PC-3 (cell line): ENCODE results near the gene PDE11A. TPM values are rescaled to one million over a fixed set of nuclear protein-coding genes. Genes with fewer than 3 reads are reported as not detected.

ENCODE experiments used
- ATAC-seq: fragments of 200-7000 bp; cut with Tn5 transposase; 2 replicates; pipeline ENCODE4 v1.9.1; 2020; ENCODE audit warnings: mild to moderate bottlenecking, moderate library complexity
- BruUV-seq: library from RNA; stranded (reverse); fragments of 400-500 nt; replicated peaks from 2 replicates; lab custom pipeline; 2021; lab: Mats Ljungman, UMichigan
- CTCF ChIA-PET: fragments of 300-600 bp; sonication (Branson Sonifier 250); formaldehyde crosslinking; loops from one replicate; lab custom pipeline; 2022; ENCODE audit warnings: antibody characterized with exemption; lab: Charles Lee
- POLR2A ChIA-PET: fragments of 300-600 bp; sonication (Branson Sonifier 250); formaldehyde crosslinking; loops from one replicate; lab custom pipeline; 2022; ENCODE audit warnings: antibody characterized with exemption; ENCODE audit not compliant: unreplicated experiment; lab: Charles Lee
- DNase-seq: peaks from one replicate; pipeline ENCODE4 v3.0.0-alpha.2; 2015
- H2AFZ ChIP-seq: fragments of 300-600 bp; sonication (generic); 2 replicates; pipeline ENCODE4 v1.6.0; 2016; ENCODE audit warnings: antibody characterized with exemption, low read length
- H3F3A ChIP-seq: fragments of 300-600 bp; sonication (generic); one replicate; pipeline ENCODE4 v1.6.0; 2017; ENCODE audit warnings: antibody characterized with exemption, low read length, control low read depth, mild to moderate bottlenecking; ENCODE audit not compliant: unreplicated experiment
- H3K27ac ChIP-seq: fragments of 300-600 bp; sonication (generic); 2 replicates; pipeline ENCODE4 v1.5.1; 2016; ENCODE audit warnings: mild to moderate bottlenecking, low read length
- H3K27me3 ChIP-seq: fragments of 300-600 bp; sonication (generic); 2 replicates; pipeline ENCODE4 v1.6.1; 2016; ENCODE audit warnings: low read length, mixed read lengths
- H3K36me3 ChIP-seq: fragments of 300-600 bp; sonication (generic); 2 replicates; pipeline ENCODE4 v1.6.1; 2016; ENCODE audit warnings: low read depth, mixed run types, low read length, mixed read lengths
- H3K4me1 ChIP-seq: fragments of 300-600 bp; sonication (generic); 2 replicates; pipeline ENCODE4 v1.5.1; 2016; ENCODE audit warnings: low read length; ENCODE audit not compliant: insufficient read depth
- H3K4me2 ChIP-seq: fragments of 300-600 bp; sonication (generic); 2 replicates; pipeline ENCODE4 v1.6.0; 2016; ENCODE audit warnings: low read length
- H3K4me3 ChIP-seq: fragments of 300-600 bp; sonication (generic); 2 replicates; pipeline ENCODE4 v1.5.1; 2016; ENCODE audit warnings: mild to moderate bottlenecking, low read length, mixed read lengths
- H3K79me2 ChIP-seq: fragments of 300-600 bp; sonication (generic); 2 replicates; pipeline ENCODE4 v1.6.1; 2017; ENCODE audit warnings: low read length, mixed read lengths
- H3K9ac ChIP-seq: fragments of 300-600 bp; sonication (generic); 2 replicates; pipeline ENCODE4 v1.6.0; 2016; ENCODE audit warnings: mild to moderate bottlenecking, low read length
- H3K9me2 ChIP-seq: fragments of 300-600 bp; sonication (generic); replicated peaks from 2 replicates; pipeline ENCODE4 v1.6.1; 2016; ENCODE audit warnings: mixed run types, low read length, mixed read lengths
- H3K9me3 ChIP-seq: fragments of 300-600 bp; sonication (generic); 2 replicates; pipeline ENCODE4 v1.6.1; 2016; ENCODE audit warnings: low read length, mixed read lengths
- H4K20me1 ChIP-seq: fragments of 300-600 bp; sonication (generic); 2 replicates; pipeline ENCODE4 v1.6.1; 2016; ENCODE audit warnings: low read length, mixed read lengths
- CTCF ChIP-seq: fragments of 300-600 bp; sonication (generic); conservative IDR thresholded peaks from 2 replicates; pipeline ENCODE4 v1.5.1; 2017; ENCODE audit warnings: antibody characterized with exemption, low read depth, mild to moderate bottlenecking, low read length
- EZH2 ChIP-seq: fragments of 300-600 bp; sonication (generic); IDR thresholded peaks from one replicate; pipeline ENCODE4 v1.6.1; 2017; ENCODE audit warnings: antibody characterized with exemption, mild to moderate bottlenecking, low read length; ENCODE audit not compliant: unreplicated experiment
- EZH2phosphoT487 ChIP-seq: fragments of 300-600 bp; sonication (generic); IDR thresholded peaks from 2 replicates; pipeline ENCODE4 v1.6.1; 2018; ENCODE audit warnings: mild to moderate bottlenecking, antibody characterized with exemption, low read length, borderline replicate concordance
- intact Hi-C: fragments of 100-400 bp; cut with micrococcal nuclease; formaldehyde crosslinking; loops from 2 replicates; pipeline ENCODE4 v1.9.0; 2023
- total RNA-seq: library from RNA; depleted of rRNA; stranded (reverse); fragments of >200 nt; gene quantifications from 2 replicates; pipeline ENCODE4 v1.2.3, GENCODE V29; 2014

Gene PDE11A
- total RNA-seq, 1 experiment from 2014 or later, result 0.15 TPM

- CTCF ChIA-PET, result no interaction called here
- Histone ChIP-seq H3K36me3 (no peaks in the 10 kb centered on the region), H3K9me3 (no peaks in the 10 kb centered on the region), H3F3A (no peaks in the 10 kb centered on the region), H3K27me3 (peaks cover 25% of the 10 kb centered on the region), H3K79me2 (no peaks in the 10 kb centered on the region), H3K4me1 (no peaks in the 10 kb centered on the region), H4K20me1 (no peaks in the 10 kb centered on the region), H3K4me3 (no peak overlapping the region), H3K27ac (no peak overlapping the region), H3K9me2 (no peaks in the 10 kb centered on the region), H3K9ac (no peak overlapping the region), H2AFZ (no peak overlapping the region), H3K4me2 (no peak overlapping the region)
- no TSS peak for BruUV-seq
- no peak for ATAC-seq
- no peak for DNase-seq
- POLR2A ChIA-PET, result no interaction called here
- no peak for TF ChIP-seq CTCF
- no peak for TF ChIP-seq EZH2
- TF ChIP-seq EZH2phosphoT487, result no peak
- intact Hi-C loops, result no loop called here
Measured at GRCh38 chr2:177662895-177663294, 409.7 kb downstream of the PDE11A start.

GRCh38 chr2:177660742-177661141, 411.8 kb downstream of the PDE11A start:
- Histone ChIP-seq H3K9me3 (no peaks in the 10 kb centered on the region), H3K36me3 (no peaks in the 10 kb centered on the region), H2AFZ (no peak overlapping the region), H4K20me1 (no peaks in the 10 kb centered on the region), H3K4me3 (no peak overlapping the region), H3F3A (no peaks in the 10 kb centered on the region), H3K27ac (no peak overlapping the region), H3K27me3 (peaks cover 47% of the 10 kb centered on the region), H3K4me2 (no peak overlapping the region), H3K4me1 (no peaks in the 10 kb centered on the region), H3K79me2 (no peaks in the 10 kb centered on the region), H3K9ac (no peak overlapping the region), H3K9me2 (no peaks in the 10 kb centered on the region)
- BruUV-seq, result no TSS peak
- ATAC-seq (no peak), DNase-seq (no peak)
- ChIA-PET CTCF (no interaction called here), POLR2A (no interaction called here)
- intact Hi-C loops, result no loop called here
- TF ChIP-seq EZH2 (no peak), CTCF (no peak), EZH2phosphoT487 (no peak)

- Histone ChIP-seq H3K79me2 (no peaks in the 10 kb centered on the region), H3K27ac (no peak overlapping the region), H3K4me1 (no peaks in the 10 kb centered on the region), H2AFZ (no peak overlapping the region), H3K36me3 (no peaks in the 10 kb centered on the region), H3K27me3 (peaks cover 64% of the 10 kb centered on the region), H3K9ac (no peak overlapping the region), H3F3A (no peaks in the 10 kb centered on the region), H3K4me2 (no peak overlapping the region), H3K9me3 (no peaks in the 10 kb centered on the region), H3K4me3 (no peak overlapping the region), H3K9me2 (no peaks in the 10 kb centered on the region), H4K20me1 (no peaks in the 10 kb centered on the region)
- DNase-seq (no peak), ATAC-seq (no peak)
- intact Hi-C loops, result no loop called here
- TF ChIP-seq EZH2phosphoT487 (no peak), EZH2 (no peak), CTCF (no peak)
- ChIA-PET POLR2A (no interaction called here), CTCF (no interaction called here)
- no TSS peak for BruUV-seq
Measured at GRCh38 chr2:177658309-177658708, 414.3 kb downstream of the PDE11A start.
